Raji (cell line): ENCODE data around the gene SH3D21.

Experiments used
- POLR2A ChIP-seq: IDR thresholded peaks from 2 replicates; pipeline ENCODE4 v1.6.1; 2011; ENCODE audit warnings: low read depth, low read length, control low read depth; ENCODE audit not compliant: insufficient read depth

The SH3D21 gene

DNA sequence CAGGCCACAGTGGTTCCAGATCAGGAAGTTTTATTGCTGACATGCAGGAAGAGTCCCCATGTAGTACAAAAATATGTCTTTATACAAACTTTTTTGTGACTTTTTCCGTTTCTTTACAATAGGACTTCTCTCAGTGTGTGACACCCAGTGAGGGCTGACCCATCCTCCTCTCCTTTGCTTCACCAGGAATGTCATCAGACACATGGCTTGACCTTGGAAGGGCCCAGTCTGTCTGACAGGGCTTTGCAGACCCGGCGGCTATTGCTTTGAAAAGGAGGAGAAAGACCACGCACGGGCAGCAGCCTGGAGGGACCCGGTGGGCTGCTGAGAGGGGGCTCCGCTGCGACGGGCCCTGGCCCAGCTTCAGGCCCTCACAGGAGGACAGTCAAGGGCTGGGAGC is 33.4 kb downstream of the SH3D21 start:
- no peak for TF ChIP-seq POLR2A

DNA sequence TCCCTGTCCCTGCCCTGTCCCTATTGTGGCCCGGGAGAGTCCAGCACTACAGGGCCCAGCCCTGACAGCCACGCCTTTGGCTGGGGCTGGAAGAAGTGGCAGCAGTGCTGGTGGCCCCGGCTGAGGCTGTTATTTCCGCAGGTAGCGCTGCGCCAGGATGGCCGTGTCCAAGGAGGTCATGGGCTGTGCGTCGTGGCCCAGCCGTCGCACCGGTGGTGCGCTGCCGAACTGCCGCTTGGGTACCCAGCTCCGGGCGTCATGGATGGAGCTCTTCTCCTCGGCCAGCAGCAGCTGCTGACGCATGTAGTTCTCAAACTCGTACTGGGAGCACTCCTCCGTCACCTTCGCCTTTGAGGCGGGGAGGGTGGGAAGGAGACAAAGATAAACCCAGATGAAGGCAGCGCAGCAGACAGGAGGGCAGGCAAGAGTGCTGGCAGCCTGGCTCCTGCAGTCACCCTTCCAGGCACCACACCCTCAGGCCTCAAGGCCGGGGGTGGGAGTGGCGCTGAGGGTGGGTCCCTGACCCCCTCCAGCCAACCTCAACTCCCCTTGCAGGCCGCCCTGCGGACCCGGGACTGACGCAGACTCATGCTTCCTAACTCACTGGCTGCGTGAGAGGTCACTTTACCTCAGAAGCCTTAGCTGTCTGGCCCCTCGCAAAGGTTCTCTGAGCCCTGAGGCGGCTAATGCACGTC is 35.6 kb downstream of the SH3D21 start:
- TF ChIP-seq POLR2A = no peak

GRCh38 chr1:36342426-36343185 is 36.4 kb downstream of the SH3D21 start:
- no peak for TF ChIP-seq POLR2A

GRCh38 chr1:36343651-36344394 is 37.7 kb downstream of the SH3D21 start:
- no peak for TF ChIP-seq POLR2A

- no peak for TF ChIP-seq POLR2A
Observed at GRCh38 chr1:36344395-36344680, 38.2 kb downstream of the SH3D21 start.

DNA sequence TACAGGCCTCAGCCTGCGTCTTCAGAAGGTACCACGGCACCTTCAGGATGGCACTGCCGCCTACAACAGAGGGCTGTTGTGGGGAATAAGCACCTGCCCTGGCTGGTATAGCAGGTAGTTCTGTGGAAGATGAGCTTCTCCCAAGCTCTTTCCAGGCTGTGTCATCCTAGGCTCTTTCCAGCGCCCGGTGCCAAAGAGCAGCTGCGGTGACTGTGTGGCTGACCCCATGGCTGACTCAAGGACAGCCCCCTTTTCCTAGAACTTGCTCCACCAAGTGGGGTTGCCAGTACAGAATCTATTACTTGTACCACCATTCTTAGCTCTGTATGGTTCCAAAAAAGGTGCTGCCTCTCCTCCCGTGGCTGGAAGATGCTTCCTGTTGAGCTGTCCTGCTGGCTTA is 39.2 kb downstream of the SH3D21 start:
- no peak for TF ChIP-seq POLR2A

DNA sequence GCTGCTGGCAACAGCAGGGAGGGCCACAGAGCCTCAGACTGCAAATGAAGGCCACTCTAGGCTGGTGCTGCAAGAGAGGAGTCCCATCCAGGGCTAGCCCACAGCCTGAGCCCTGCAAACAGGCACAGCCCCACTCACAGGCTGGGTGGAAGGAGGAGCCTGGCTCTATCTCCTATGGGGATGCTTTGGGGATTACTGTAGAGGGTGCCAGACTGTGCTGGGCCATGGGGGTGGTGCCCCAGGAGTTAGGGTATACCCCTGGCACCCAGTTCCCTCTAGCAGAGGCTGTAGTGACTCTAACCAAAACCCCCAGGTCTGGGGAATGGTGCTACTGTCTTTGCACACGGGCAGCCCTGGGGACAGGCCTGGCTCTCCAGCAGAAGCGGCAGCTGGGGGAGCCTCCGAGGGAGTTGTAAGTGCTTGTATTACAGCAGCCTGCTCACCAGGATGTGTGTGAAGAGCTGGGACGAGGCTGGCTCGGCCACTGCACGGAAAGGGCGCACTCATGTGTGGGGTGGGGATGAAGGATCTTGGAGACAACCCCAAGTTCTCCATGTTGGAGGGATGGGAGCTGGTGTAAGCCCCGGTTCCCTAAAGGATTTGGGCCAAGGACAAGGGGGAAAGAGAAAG is 40.7 kb downstream of the SH3D21 start:
- TF ChIP-seq POLR2A = no peak

DNA sequence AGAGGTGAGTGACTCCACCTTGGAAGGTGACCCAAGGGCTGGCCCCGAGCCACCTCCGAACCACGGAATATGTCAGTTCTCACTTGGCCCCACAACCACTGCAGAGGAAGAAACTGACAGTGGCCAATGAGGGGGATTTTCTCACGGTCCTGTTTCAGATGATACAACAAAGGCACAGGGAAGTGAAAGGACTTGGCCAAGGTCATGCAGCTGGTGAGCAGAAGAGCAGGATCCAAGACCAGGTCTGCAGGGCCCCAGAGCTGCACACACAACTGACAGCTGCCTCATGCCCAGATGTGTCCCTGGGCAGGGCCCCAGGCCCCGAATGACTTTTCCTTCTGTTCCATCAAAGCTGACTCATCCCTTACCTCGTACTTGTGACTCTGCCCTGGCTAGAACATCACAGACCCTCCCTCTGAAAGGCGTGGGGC is 43.1 kb downstream of the SH3D21 start:
- no peak for TF ChIP-seq POLR2A

DNA sequence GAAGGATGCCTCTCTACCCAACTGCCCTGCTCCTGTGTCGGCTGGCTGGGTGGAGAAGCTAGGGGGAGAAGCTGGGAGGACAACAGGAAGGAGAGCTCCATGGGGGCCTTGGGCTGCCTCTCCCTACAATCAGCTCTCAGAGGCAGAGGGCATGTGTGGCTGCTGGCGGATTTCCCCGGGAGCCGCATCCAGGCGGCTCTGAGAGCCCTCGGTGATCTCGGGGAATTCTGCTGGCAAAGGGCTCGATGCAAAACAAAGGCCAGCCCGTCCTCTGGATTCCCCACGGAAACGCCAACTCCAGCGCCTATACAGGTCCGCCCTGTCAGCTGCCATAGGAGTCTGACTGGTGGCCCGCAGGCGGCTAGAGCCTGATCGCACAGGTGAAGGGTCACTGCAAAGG is 43.7 kb downstream of the SH3D21 start:
- TF ChIP-seq POLR2A = no peak

GRCh38 chr1:36350659-36351226 is 44.6 kb downstream of the SH3D21 start:
- TF ChIP-seq POLR2A = no peak

DNA sequence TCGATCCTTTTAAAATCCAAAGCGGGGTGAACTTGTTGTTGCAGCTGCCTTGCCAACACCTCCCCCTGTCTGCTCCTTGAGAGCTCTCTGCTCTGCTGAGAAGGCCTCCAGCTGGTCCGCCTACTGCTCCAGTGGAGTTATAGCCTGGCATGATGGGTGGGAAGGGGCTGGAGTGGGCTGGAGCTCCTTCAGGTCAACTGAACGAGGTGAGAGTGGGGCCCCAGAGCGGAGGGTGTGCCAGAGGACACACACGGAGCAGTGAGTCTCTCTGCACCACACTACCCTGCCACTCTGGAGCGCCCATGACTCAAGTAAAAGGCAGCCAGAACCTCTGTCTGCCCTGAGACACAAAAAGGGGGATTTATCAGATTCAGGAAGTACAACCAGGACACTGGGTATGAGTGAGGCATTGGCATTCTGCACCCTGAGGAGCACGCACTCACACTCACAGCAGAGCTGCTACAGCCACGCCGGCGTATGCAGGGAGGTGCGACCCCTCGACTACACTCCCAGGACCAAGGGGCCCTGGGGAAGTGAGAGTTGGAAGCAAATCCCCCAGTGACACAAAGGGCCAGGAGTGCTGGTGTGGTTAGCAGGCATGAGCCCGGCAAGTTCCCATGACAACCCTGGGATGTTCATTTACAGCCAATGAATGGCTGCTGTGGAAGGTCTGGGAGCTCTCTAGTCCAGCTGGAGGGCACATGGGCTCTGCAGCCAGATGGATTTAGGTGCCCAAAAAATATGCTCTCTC is 45.2 kb downstream of the SH3D21 start:
- TF ChIP-seq POLR2A = no peak

- TF ChIP-seq POLR2A = no peak
Observed at GRCh38 chr1:36352125-36352909, 46.1 kb downstream of the SH3D21 start.

GRCh38 chr1:36352910-36353878 is 47.0 kb downstream of the SH3D21 start:
- TF ChIP-seq POLR2A = no peak
